Smooth muscle cell (in vitro differentiated cells): ENCODE results near the gene RPUSD1. TPM values are rescaled to one million over a fixed set of nuclear protein-coding genes. Genes with fewer than 3 reads are reported as not detected.

Source experiments
- DNase-seq: peaks from one replicate; lab custom pipeline; 2025; ENCODE audit not compliant: unreplicated experiment; lab: John Stamatoyannopoulos, UW
- H2AFZ ChIP-seq: fragments of 200-600 bp; sonication (generic); 2 replicates; pipeline ENCODE4 v1.6.0; 2016; ENCODE audit warnings: antibody characterized with exemption, low read depth, mild to moderate bottlenecking
- H3F3A ChIP-seq: fragments of 200-600 bp; sonication (generic); 2 replicates; pipeline ENCODE4 v1.6.0; 2017; ENCODE audit warnings: antibody characterized with exemption, low read depth
- H3K27ac ChIP-seq: fragments of 200-600 bp; sonication (generic); 2 replicates; pipeline ENCODE4 v1.5.1; 2016; ENCODE audit warnings: low read depth, mild to moderate bottlenecking
- H3K27me3 ChIP-seq: fragments of 200-600 bp; sonication (generic); 2 replicates; pipeline ENCODE4 v1.6.1; 2016; ENCODE audit warnings: low read depth, mild to moderate bottlenecking
- H3K36me3 ChIP-seq: fragments of 200-600 bp; sonication (generic); 2 replicates; pipeline ENCODE4 v1.5.1; 2016; ENCODE audit warnings: low read depth
- H3K4me1 ChIP-seq: fragments of 200-600 bp; sonication (generic); 2 replicates; pipeline ENCODE4 v1.5.1; 2016; ENCODE audit warnings: low read depth
- H3K4me2 ChIP-seq: fragments of 200-600 bp; sonication (generic); 2 replicates; pipeline ENCODE4 v1.6.0; 2016; ENCODE audit warnings: mild to moderate bottlenecking
- H3K4me3 ChIP-seq: fragments of 200-600 bp; sonication (generic); 2 replicates; pipeline ENCODE4 v1.5.1; 2016; ENCODE audit warnings: mild to moderate bottlenecking
- H3K79me2 ChIP-seq: fragments of 200-600 bp; sonication (generic); 2 replicates; pipeline ENCODE4 v1.6.0; 2016; ENCODE audit warnings: low read depth, mild to moderate bottlenecking
- H3K9ac ChIP-seq: fragments of 200-600 bp; sonication (generic); 2 replicates; pipeline ENCODE4 v1.6.0; 2016; ENCODE audit warnings: low read depth
- H3K9me3 ChIP-seq: fragments of 200-600 bp; sonication (generic); replicated peaks from 2 replicates; pipeline ENCODE4 v1.5.1; 2016; ENCODE audit warnings: low read depth
- H4K20me1 ChIP-seq: fragments of 200-600 bp; sonication (generic); 2 replicates; pipeline ENCODE4 v1.6.0; 2016; ENCODE audit warnings: low read depth
- CTCF ChIP-seq: fragments of 200-600 bp; sonication (generic); IDR thresholded peaks from 2 replicates; pipeline ENCODE4 v1.5.1; 2017; ENCODE audit warnings: borderline replicate concordance, mild to moderate bottlenecking, antibody characterized with exemption; ENCODE audit not compliant: insufficient read depth, poor library complexity, severe bottlenecking
- WGBS: methylation state at CpG from one replicate; pipeline ENCODE4 v1.1.7; 2016; ENCODE audit warnings: low lambda C conversion rate; 5-methylcytosine and 5-hydroxymethylcytosine counted together
- polyA plus RNA-seq: library from polyadenylated mRNA; unstranded; fragments of >200 nt; fragmentation: Nextera tagmentation; extraction: Ambion mirVana; gene quantifications from 2 replicates; pipeline ENCODE4 v1.2.1, GENCODE V29; 2016
- total RNA-seq: library from RNA; depleted of rRNA; stranded (reverse); fragments of >200 nt; gene quantifications from 2 replicates; pipeline ENCODE4 v1.2.3, GENCODE V29; 2014

The RPUSD1 gene
- total and polyA plus RNA-seq, 2 experiments from 2014 or later: 7.8 to 20.8 TPM

- H3K9me3 ChIP-seq: no peaks in the 10 kb centered on the region
- no peak for DNase-seq
- peaks cover 12% of the 10 kb centered on the region for H3K4me1 ChIP-seq
- H3K79me2 ChIP-seq: peaks cover 12% of the 10 kb centered on the region
- H3K9ac ChIP-seq: no peak overlapping the region
- H3K36me3 ChIP-seq: no peaks in the 10 kb centered on the region
- H3F3A ChIP-seq: no peaks in the 10 kb centered on the region
- no peak overlapping the region for H3K27ac ChIP-seq
- H2AFZ ChIP-seq: no peak overlapping the region
- TF ChIP-seq CTCF: no peak
- H4K20me1 ChIP-seq: peaks cover 11% of the 10 kb centered on the region
- no peak overlapping the region for H3K4me3 ChIP-seq
- no peaks in the 10 kb centered on the region for H3K27me3 ChIP-seq
- H3K4me2 ChIP-seq: no peak overlapping the region
- 96% methylated on average over 19 of the region's 19 CpGs for WGBS
Measured at GRCh38 chr16:784431-784830, 3.8 kb downstream of the RPUSD1 start.

DNA sequence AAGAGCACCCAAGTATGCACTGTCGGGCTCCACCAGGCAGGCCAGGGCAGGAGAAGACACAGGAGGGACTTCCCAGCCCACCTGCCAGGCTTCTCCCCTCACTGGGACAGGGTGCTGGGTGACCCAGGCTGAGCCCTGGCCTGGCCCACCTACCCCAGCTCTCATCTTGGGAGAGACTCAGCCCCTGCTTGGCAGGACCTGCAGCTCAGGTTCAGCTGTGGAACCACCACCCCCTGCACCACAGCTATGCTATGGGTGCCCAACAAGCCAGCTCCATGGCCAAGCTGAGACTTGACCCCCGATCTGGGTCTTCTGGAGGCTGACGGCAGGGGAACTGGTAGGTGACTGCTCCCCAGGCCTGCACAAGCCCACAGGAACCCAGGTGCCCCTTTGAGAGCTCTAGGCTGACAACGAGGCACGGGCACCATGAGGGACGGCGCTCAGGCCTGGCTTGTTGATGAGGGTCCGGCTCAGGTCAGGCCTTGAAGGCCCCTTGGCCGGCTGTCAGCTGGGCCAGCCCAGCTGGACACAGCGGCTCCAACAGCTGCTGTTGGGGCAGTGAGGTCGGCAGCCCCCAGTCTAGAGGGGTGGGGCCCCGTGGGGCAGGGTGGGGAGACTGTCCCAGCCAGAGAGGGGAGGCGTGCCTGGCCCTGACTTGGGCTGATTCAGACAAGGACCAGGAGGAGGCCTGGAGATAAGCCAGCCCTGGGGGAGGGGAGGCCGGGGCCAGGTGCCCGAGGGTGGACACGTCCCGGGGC is 4.6 kb downstream of the RPUSD1 start:
- Histone ChIP-seq H3K9me3 (no peaks in the 10 kb centered on the region), H3K4me1 (peaks cover 6% of the 10 kb centered on the region), H4K20me1 (peaks cover 11% of the 10 kb centered on the region), H3K27ac (no peak overlapping the region), H3K79me2 (peaks cover 12% of the 10 kb centered on the region), H2AFZ (no peak overlapping the region), H3F3A (no peaks in the 10 kb centered on the region), H3K4me2 (no peak overlapping the region), H3K9ac (no peak overlapping the region), H3K4me3 (no peak overlapping the region), H3K36me3 (no peaks in the 10 kb centered on the region), H3K27me3 (no peaks in the 10 kb centered on the region)
- no peak for DNase-seq
- TF ChIP-seq CTCF: no peak
- 83% methylated on average over 15 of the region's 17 CpGs for WGBS

DNA sequence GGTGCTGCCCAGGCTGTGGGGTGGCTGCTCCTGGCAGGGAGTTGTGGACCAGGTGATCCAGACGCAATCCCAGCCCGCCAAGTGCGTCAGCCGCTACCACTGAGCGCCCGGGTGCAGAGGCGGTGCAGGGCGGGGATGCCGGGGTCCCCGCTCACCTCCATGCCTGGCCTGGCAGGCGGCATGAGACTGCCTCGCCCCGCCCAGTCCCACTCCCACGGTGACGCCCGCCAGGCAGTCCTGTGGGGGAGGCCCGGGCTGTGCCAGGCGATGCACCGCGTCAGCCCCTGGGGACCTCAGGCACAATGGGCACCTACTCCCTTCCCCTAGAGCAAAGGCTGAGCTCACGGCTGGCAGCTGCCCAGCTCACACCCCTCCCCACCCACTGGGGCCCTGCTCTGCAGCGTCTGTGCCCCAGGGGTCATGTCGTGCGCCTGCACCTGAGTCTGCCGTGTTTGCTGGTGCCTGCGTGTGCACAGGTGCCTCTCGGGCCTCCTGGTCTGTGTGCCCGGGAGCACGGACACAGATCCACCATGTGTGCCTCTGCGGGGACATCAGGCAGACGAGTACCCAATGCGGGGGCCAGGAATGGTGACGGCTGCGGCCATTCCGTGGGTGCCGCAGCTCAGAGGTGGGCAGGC is 5.3 kb downstream of the RPUSD1 start:
- Histone ChIP-seq H3F3A (no peaks in the 10 kb centered on the region), H4K20me1 (peaks cover 11% of the 10 kb centered on the region), H3K36me3 (no peaks in the 10 kb centered on the region), H3K27me3 (no peaks in the 10 kb centered on the region), H3K79me2 (peaks cover 11% of the 10 kb centered on the region), H3K4me2 (no peak overlapping the region), H3K4me1 (peaks cover 6% of the 10 kb centered on the region), H2AFZ (no peak overlapping the region), H3K4me3 (no peak overlapping the region), H3K9me3 (no peaks in the 10 kb centered on the region), H3K27ac (no peak overlapping the region), H3K9ac (no peak overlapping the region)
- TF ChIP-seq CTCF: no peak
- no peak for DNase-seq
- 94% methylated on average over 36 of the region's 36 CpGs for WGBS

DNA sequence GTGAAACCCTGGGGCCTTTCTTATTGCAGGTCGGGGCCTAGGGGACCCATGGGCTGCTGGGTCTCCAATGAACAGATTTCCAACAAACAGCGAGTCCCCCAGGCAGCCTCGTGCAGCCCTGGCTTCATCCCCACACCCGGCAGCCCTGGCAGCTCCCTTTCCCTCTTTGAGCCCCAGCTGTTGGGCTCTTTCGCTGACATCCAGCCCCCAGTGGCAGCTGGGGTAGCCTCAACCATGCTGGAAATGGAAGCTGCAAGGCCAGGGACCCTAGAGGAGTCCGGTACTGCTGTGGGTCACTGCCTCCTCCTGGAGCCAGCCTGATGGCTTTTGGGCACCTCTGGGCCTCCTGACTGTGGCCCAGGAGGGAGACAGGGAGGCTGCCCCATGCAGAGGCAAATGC is 5.9 kb downstream of the RPUSD1 start:
- H3K36me3 ChIP-seq: no peaks in the 10 kb centered on the region
- H3K4me2 ChIP-seq: no peak overlapping the region
- no peaks in the 10 kb centered on the region for H3F3A ChIP-seq
- H3K79me2 ChIP-seq: peaks cover 4% of the 10 kb centered on the region
- H3K9me3 ChIP-seq: no peaks in the 10 kb centered on the region
- no peaks in the 10 kb centered on the region for H3K27me3 ChIP-seq
- 86% methylated on average over 6 of the region's 6 CpGs for WGBS
- no peak for DNase-seq
- H3K9ac ChIP-seq: no peak overlapping the region
- H3K4me1 ChIP-seq: peaks cover 2% of the 10 kb centered on the region
- peaks cover 5% of the 10 kb centered on the region for H4K20me1 ChIP-seq
- no peak for TF ChIP-seq CTCF
- H3K4me3 ChIP-seq: no peak overlapping the region
- no peak overlapping the region for H2AFZ ChIP-seq
- H3K27ac ChIP-seq: no peak overlapping the region
